Left renal pelvis (tissue), 4 donors: Measurements from ENCODE around the gene NOS3. TPM values are rescaled to one million over a fixed set of nuclear protein-coding genes. Genes with fewer than 3 reads are reported as not detected.
"Not testable (repeated sequence)": the region's sequence is repeated elsewhere in the genome, so short reads cannot be mapped to it uniquely, and the experiment has no call there.

ENCODE experiments used
- DNase-seq, 4 donors: peaks; one replicate each; pipeline ENCODE4 v3.0.0-alpha.2; 2013; ENCODE audit warnings: low read depth in 4 of 4, low spot score in 3 of 4
- polyA plus RNA-seq, 4 donors: library from polyadenylated mRNA; unstranded; fragments of 120-200 nt; gene quantifications; one replicate each; pipeline ENCODE4 v1.2.1, GENCODE V29; 2013; ENCODE audit not compliant: insufficient read length in 4 of 4

The NOS3 gene
- polyA plus RNA-seq, 4 donors = 6.2 to 15.2 (median 8.5) TPM

- DNase-seq = no peak
These were observed 42.4 kb downstream of the NOS3 start for GRCh38 chr7:151032936-151033863.

GRCh38 chr7:151033864-151034249 lies 43.0 kb downstream of the NOS3 start:
- DNase-seq = no peak

GRCh38 chr7:151034312-151035025 lies 43.7 kb downstream of the NOS3 start:
- DNase-seq = no peak

- DNase-seq = no peak
These were observed 44.4 kb downstream of the NOS3 start for GRCh38 chr7:151035026-151035717.

GRCh38 chr7:151035902-151036301 lies 45.1 kb downstream of the NOS3 start:
- DNase-seq = no peak

- no peak for DNase-seq
These were observed 48.4 kb downstream of the NOS3 start for GRCh38 chr7:151038951-151039849.

GRCh38 chr7:151039850-151040548 lies 49.2 kb downstream of the NOS3 start:
- DNase-seq = no peak

GRCh38 chr7:151040616-151041375 lies 50.0 kb downstream of the NOS3 start:
- no peak for DNase-seq

GRCh38 chr7:151043449-151043848 lies 52.6 kb downstream of the NOS3 start:
- DNase-seq = not testable (repeated sequence)

GRCh38 chr7:151043959-151044358 lies 53.1 kb downstream of the NOS3 start:
- DNase-seq = no peak

- DNase-seq = no peak
These were observed 54.4 kb downstream of the NOS3 start for GRCh38 chr7:151045262-151045661.

- DNase-seq = no peak
These were observed 55.1 kb downstream of the NOS3 start for GRCh38 chr7:151045967-151046366.

GRCh38 chr7:151046603-151047573 lies 56.1 kb downstream of the NOS3 start:
- DNase-seq = no peak

- DNase-seq = no peak
These were observed 57.4 kb downstream of the NOS3 start, which contains the start of gene ASIC3 for GRCh38 chr7:151047976-151048815. Gene ASIC3, plus strand, starts transcription at chr7:151048531. Its CDS starts 355 bp downstream, at chr7:151048886.

- DNase-seq = no peak
These were observed 58.2 kb downstream of the NOS3 start for GRCh38 chr7:151048911-151049463.

GRCh38 chr7:151051108-151051507 lies 60.3 kb downstream of the NOS3 start:
- DNase-seq = peak in 2 of 4 donors; percentile 66 to 68
